Stomach (tissue), 9 donors: ENCODE measurements around the gene NEU4. TPM values are rescaled to one million over a fixed set of nuclear protein-coding genes. Genes with fewer than 3 reads are reported as not detected.

Source experiments
- DNase-seq, 2 donors: peaks; one replicate each; pipeline versions ENCODE4 v3.0.0 to v3.0.0-alpha.2; 2013 to 2019
- H3K27ac ChIP-seq, 5 donors: fragments of 200-600 bp in 4 of 5; sonication (generic) in 4 of 5; one replicate each; pipeline ENCODE4 v1.5.1; 2013 to 2019; ENCODE audit warnings: mild to moderate bottlenecking in 1 of 5, moderate library complexity in 1 of 5
- H3K27me3 ChIP-seq, 3 donors: fragments of 200-600 bp; sonication (generic); one replicate each; pipeline ENCODE4 v1.5.1; 2017 to 2019; ENCODE audit warnings: mixed run types in 1 of 3
- H3K36me3 ChIP-seq, 4 donors: fragments of 200-600 bp; sonication (generic); 1 replicate in 3 of 4; 2 replicates in 1 of 4; pipeline ENCODE4 v1.5.1; 2016 to 2019
- H3K4me1 ChIP-seq, 4 donors: fragments of 200-600 bp; sonication (generic); one replicate each; pipeline ENCODE4 v1.5.1; 2016 to 2019
- H3K4me3 ChIP-seq, 4 donors: fragments of 200-600 bp; sonication (generic) in 3 of 4; one replicate each; pipeline ENCODE4 v1.5.1; 2016 to 2019; ENCODE audit warnings: mild to moderate bottlenecking in 1 of 4
- H3K9me3 ChIP-seq, 4 donors: fragments of 200-600 bp; sonication (generic); one replicate each; pipeline ENCODE4 v1.5.1; 2016 to 2019
- EP300 ChIP-seq: sonication (generic); formaldehyde crosslinking; IDR thresholded peaks from one replicate; pipeline ENCODE4 v1.6.1; 2017; ENCODE audit warnings: antibody characterized with exemption
- POLR2A ChIP-seq, 4 donors: fragments of 450-650 bp; IDR thresholded peaks; one replicate each; pipeline ENCODE4 v1.6.1; 2016; ENCODE audit warnings: antibody characterized with exemption in 4 of 4, control low read depth in 2 of 4, mild to moderate bottlenecking in 1 of 4, moderate library complexity in 1 of 4
- POLR2AphosphoS5 ChIP-seq, 3 donors: sonication (generic); formaldehyde crosslinking; IDR thresholded peaks; one replicate each; pipeline ENCODE4 v1.6.1; 2016; ENCODE audit warnings: antibody characterized with exemption in 3 of 3
- WGBS, 5 donors: extraction: QIAGEN DNeasy Blood & Tissue Kit in 3 of 5; methylation state at CpG; one replicate each; pipeline versions ENCODE4 v1.1.5 to v1.1.7; 2013 to 2018; 5-methylcytosine and 5-hydroxymethylcytosine counted together
- intact Hi-C: fragments of 100-400 bp; cut with DNase I; formaldehyde crosslinking; loops from one replicate; pipeline ENCODE4 v1.15.1; 2023; ENCODE audit warnings: low total_unique reads
- polyA plus RNA-seq, 3 donors: library from polyadenylated mRNA; stranded (reverse); fragments of 200-250 nt; gene quantifications; one replicate each; pipeline ENCODE4 v1.2.3, GENCODE V29; 2013
- total RNA-seq, 5 donors: library from RNA; depleted of rRNA; stranded (reverse); fragments of >200 nt; gene quantifications; one replicate each; pipeline versions ENCODE4 v1.1.0 to v1.2.3, GENCODE V29; 2014 to 2016
- TF ChIP-seq, protein P1 (sequence below), 7 experiments: fragments of 450-650 bp in 4 of 7; fragments of 200-600 bp in 3 of 7; sonication (generic) in 3 of 7; IDR thresholded peaks; one replicate each; pipeline ENCODE4 v1.5.1; 2016 to 2019; ENCODE audit warnings: antibody characterized with exemption in 7 of 7, control low read depth in 2 of 7, mild to moderate bottlenecking in 1 of 7
- donor health status: healthy with polysubstance abuse.
- donor health status: Bipolar disorder and iron deficiency.
- donor health status: healthy.

The NEU4 gene
- total and polyA plus RNA-seq, 8 donors, result 0.08 to 415 TPM; not detected in 6

DNA sequence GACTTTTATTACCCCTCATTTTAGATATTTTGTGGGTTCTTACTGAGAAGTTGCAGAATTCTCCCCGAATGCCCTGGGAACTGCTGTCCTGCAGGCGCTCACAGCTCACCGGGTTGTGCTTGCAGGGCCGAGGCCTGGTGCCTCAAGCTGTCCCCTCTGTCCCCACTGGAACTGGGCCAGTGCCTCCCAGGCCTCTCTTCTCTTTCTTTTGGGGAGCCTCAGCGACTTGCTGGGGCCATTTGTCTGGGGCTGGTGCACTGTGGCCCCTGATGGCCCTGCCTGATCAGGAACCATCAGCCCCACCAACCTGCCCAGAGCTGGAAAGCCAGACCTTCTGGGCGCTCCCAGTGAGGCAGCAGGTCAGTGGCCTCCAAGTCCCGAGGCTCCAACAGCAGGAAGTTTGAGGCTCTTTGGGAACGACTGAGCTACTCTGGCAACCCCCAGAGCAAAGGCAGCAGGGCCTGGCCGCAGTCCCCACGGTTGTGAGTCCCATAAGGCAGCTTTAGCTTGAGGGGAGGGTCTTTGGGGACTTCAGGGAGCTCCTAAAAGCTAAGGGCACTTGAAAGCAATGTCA is 14.7 kb upstream of the NEU4 start:
- no peak for TF ChIP-seq POLR2A (IDR thresholded peaks at IDR 0.05)
- TF ChIP-seq, protein P1, sequence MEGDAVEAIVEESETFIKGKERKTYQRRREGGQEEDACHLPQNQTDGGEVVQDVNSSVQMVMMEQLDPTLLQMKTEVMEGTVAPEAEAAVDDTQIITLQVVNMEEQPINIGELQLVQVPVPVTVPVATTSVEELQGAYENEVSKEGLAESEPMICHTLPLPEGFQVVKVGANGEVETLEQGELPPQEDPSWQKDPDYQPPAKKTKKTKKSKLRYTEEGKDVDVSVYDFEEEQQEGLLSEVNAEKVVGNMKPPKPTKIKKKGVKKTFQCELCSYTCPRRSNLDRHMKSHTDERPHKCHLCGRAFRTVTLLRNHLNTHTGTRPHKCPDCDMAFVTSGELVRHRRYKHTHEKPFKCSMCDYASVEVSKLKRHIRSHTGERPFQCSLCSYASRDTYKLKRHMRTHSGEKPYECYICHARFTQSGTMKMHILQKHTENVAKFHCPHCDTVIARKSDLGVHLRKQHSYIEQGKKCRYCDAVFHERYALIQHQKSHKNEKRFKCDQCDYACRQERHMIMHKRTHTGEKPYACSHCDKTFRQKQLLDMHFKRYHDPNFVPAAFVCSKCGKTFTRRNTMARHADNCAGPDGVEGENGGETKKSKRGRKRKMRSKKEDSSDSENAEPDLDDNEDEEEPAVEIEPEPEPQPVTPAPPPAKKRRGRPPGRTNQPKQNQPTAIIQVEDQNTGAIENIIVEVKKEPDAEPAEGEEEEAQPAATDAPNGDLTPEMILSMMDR (IDR thresholded peaks at IDR 0.05), result no peak
- no peak for TF ChIP-seq EP300
- no peak for TF ChIP-seq POLR2AphosphoS5 (IDR thresholded peaks at IDR 0.05)
- no peaks in the 10 kb centered on the region for H3K4me1 ChIP-seq
- H3K9me3 ChIP-seq, result no peaks in the 10 kb centered on the region
- no peak overlapping the region for H3K4me3 ChIP-seq
- DNase-seq, result no peak
- peaks cover 0 to 29% (median 4%) of the 10 kb centered on the region in 3 donors for H3K27me3 ChIP-seq
- WGBS, 5 donors, result 83 to 88% (median 85%) methylated on average over 10 of the region's 10 CpGs
- intact Hi-C loops, result no loop called here
- H3K36me3 ChIP-seq, result no peaks in the 10 kb centered on the region
- H3K27ac ChIP-seq, result no peak overlapping the region

DNA sequence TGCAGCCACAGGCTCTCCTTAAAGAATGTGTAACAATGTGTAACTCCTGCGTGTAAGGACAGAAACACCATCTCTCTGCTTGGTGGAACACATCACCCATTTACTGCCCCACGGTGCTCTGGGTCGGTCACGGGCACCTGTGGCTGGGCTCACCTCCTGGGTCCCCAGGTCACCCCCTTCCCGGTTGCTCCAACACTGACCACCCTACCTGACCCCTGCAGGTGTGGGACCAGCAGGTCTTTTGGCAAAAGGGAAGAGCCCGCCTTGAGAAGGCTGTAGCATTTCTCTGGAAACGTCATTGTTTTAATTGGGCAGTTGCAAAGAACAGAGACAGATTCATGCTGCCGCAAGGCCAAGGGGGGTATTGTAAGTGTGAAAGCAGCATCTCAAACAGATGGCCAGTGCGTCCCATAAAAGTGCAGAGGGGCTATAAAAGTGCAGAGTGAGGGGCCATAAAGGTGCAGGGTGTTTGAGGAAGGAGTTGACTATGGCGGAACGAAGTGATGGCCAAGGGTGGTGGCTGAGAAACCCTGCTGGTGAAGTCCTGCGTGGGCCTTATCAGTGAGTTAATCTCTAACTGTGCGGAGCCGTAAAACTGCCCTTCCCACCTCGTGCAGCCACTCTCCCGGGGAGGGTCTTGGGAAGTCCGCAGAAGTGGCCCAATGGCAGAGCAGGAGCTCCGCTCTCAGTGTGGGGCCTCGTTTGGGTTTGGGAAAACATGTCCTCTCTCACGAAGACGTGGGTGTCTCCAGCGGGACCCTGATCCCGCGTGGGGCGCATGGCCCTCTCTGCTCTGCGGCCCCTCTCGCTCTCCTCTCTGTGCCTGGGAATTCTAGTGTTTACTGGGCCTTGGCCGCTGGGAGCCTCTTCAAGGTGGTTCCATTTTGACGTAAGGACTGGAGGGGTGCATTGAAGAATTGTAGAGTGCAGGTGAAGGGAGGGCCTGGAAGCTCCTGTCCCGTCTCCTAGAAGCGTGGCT is 13.7 kb upstream of the NEU4 start:
- 83 to 86% (median 85%) methylated on average over 31 of the region's 31 CpGs for WGBS, 5 donors
- DNase-seq, result no peak
- TF ChIP-seq EP300 (no peak), POLR2AphosphoS5 (IDR thresholded peaks at IDR 0.05) (no peak), POLR2A (IDR thresholded peaks at IDR 0.05) (no peak)
- TF ChIP-seq, protein P1 (IDR thresholded peaks at IDR 0.05), result no peak
- no peaks in the 10 kb centered on the region for H3K4me1 ChIP-seq
- H3K36me3 ChIP-seq, result no peaks in the 10 kb centered on the region
- peaks cover 0 to 37% (median 4%) of the 10 kb centered on the region in 3 donors for H3K27me3 ChIP-seq
- no peak overlapping the region for H3K27ac ChIP-seq
- intact Hi-C loops, result no loop called here
- H3K9me3 ChIP-seq, result no peaks in the 10 kb centered on the region
- no peak overlapping the region for H3K4me3 ChIP-seq

DNA sequence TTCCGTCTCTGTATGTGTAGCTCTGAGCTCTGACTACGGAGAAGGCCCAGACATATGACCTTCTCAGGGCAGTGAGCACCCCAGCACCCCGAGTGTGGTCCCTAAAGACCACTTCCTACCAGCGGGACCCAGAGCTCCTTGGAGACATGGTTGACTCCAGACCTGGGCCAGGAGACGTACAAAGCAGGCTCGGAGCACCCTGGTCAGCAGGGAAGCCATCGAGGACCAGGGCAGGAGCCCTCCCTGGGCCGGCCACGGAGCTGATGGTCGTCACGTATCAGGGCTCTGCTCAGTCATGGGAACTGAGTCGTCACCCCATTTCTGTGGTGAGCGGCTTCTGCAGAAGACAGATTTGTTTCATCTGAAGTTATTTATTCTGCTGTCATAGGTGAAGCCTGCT is 12.8 kb upstream of the NEU4 start:
- H3K27ac ChIP-seq, result no peak overlapping the region
- no peak for TF ChIP-seq EP300
- TF ChIP-seq, protein P1 (IDR thresholded peaks at IDR 0.05), result no peak
- TF ChIP-seq POLR2A (IDR thresholded peaks at IDR 0.05), result no peak
- TF ChIP-seq POLR2AphosphoS5 (IDR thresholded peaks at IDR 0.05), result no peak
- H3K36me3 ChIP-seq, result no peaks in the 10 kb centered on the region
- H3K9me3 ChIP-seq, result no peaks in the 10 kb centered on the region
- no peak for DNase-seq
- no peak overlapping the region for H3K4me3 ChIP-seq
- intact Hi-C loops, result no loop called here
- 90 to 97% (median 95%) methylated on average over 10 to 13 of the region's 13 CpGs for WGBS, 5 donors
- H3K27me3 ChIP-seq, result peaks cover 0 to 44% (median 4%) of the 10 kb centered on the region in 3 donors
- no peaks in the 10 kb centered on the region for H3K4me1 ChIP-seq

DNA sequence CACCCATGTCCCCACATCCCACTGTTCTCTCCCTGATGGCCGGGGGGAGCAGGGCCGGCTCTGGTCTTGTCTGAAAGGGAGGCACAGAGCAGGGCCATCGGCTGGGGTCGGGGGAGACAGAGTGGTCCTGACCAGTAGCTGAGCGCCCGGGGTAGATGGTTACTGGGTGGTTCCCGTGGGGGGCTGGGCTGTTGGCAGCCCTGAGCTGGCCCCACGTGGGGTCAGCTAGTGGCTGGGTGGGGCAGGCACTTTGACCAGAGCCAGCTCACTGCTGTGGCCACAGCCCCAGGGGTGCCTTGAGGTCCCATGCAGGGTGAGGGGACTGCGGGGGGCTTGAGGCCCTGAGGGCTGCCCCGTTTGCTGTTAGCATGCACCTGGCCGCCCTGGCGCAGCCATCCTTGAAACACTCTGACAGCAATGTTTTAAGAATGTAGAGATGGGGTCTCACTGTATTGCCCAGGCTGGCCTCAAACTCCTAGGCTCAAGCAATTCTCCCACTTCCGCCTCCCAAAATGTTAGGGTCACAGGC is 12.3 kb upstream of the NEU4 start:
- H3K4me3 ChIP-seq, result no peak overlapping the region
- no peaks in the 10 kb centered on the region for H3K36me3 ChIP-seq
- H3K4me1 ChIP-seq, result no peaks in the 10 kb centered on the region
- WGBS, 5 donors, result 84 to 95% (median 87%) methylated on average over 11 to 13 of the region's 13 CpGs
- DNase-seq, result no peak
- H3K27me3 ChIP-seq, result peaks cover 0 to 49% (median 4%) of the 10 kb centered on the region in 3 donors
- no peaks in the 10 kb centered on the region for H3K9me3 ChIP-seq
- TF ChIP-seq EP300 (no peak), POLR2AphosphoS5 (IDR thresholded peaks at IDR 0.05) (no peak), POLR2A (IDR thresholded peaks at IDR 0.05) (no peak)
- TF ChIP-seq, protein P1 (IDR thresholded peaks at IDR 0.05), result no peak
- no peak overlapping the region for H3K27ac ChIP-seq
- intact Hi-C loops, result no loop called here
